ENCODE data around the gene TOP2B. TPM values are rescaled to one million over a fixed set of nuclear protein-coding genes. Genes with fewer than 3 reads are reported as not detected.

TOP2B gene
- polyA plus RNA-seq, 1 donor (not counting 4 experiments of a cell fraction or from before 2014, with no cell fraction given): 71.8 TPM

DNA sequence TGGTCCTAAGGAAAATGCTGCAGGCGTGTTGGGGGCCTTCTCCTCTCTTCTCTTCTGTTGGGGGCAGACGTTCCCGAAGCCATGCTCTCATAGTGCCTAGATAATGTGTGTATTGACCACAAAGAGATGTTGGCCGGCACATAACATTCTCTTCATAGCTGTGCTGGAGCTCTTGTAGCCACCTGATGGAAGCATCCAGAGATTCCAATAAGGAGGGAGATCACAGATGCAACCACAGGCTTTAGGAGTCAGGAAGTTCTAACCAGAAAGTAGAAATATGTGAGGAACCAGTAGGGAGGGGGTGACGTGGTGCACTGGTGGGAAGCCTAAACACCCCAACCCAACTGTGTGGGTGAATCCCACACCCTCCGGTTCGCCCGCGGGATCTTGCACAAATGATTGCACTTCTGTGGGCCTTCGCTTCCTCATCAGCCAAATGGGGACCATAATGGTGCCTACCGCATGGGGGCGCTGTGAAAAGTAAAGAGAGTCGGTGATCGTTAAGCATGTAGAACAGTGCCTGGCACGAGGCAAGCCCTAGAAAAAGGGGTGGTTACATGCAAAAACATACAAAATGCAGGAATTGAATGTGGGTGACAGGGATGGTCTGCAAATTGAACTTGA, 87.8 kb downstream of the TOP2B start:
- Histone ChIP-seq H3K36me3 (ENCODE audit: control insufficient read depth in 2 of 2, extremely low read depth in 1 of 2, insufficient read depth in 2 of 2, low read length in 2 of 2) (no peaks in the 10 kb centered on the region), H3K4me2 (ENCODE audit: control insufficient read depth, extremely low read depth, insufficient read depth, low read depth, low read length) (no peak overlapping the region)

DNA sequence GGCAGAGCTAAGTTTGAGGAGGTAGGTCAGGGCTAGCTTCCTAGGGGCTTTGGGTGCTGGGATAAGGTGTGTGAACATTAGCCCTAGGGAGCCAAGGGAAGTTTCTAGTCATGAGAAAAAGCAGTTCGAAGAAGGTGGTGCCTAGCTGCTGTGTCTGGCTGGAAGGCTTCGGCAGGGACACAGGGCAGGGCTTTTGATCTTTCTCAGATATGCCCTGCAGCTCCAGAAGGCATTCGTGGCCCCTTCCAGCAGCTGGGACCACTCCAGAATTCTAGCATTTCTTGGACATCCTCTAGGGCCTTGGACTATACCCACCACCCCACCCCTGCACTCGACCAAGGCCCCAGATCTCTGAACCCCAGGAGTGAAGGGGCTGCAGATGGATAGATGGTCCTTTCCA, 88.6 kb downstream of the TOP2B start:
- Histone ChIP-seq H3K9ac (ENCODE audit: control insufficient read depth, extremely low read depth, insufficient read depth, low read length) (no peak overlapping the region), H4K20me1 (ENCODE audit: control insufficient read depth, extremely low read depth, insufficient read depth, low read length) (no peaks in the 10 kb centered on the region), H3K27me3 (ENCODE audit: control insufficient read depth, extremely low read depth, insufficient read depth, low read length) (no peaks in the 10 kb centered on the region), H3K79me2 (ENCODE audit: control insufficient read depth, insufficient read depth, low read length) (no peaks in the 10 kb centered on the region), H3K27ac (ENCODE audit: control insufficient read depth, insufficient read depth, low read length) (no peak overlapping the region), H3K4me1 (ENCODE audit: control insufficient read depth, extremely low read depth, insufficient read depth, low read length) (no peaks in the 10 kb centered on the region), H3K4me3 (ENCODE audit: control insufficient read depth in 2 of 3, extremely low read depth in 1 of 3, insufficient read depth in 2 of 3, low read depth in 1 of 3, low read length in 3 of 3) (no peak overlapping the region), H3K9me3 (ENCODE audit: control insufficient read depth, low read depth, low read length) (no peaks in the 10 kb centered on the region), H3K9me1 (ENCODE audit: control insufficient read depth, extremely low read depth, insufficient read depth, low read length) (no peaks in the 10 kb centered on the region), H2AFZ (ENCODE audit: control insufficient read depth, low read length) (no peak overlapping the region), H3K36me3 (ENCODE audit: control insufficient read depth in 2 of 2, extremely low read depth in 1 of 2, insufficient read depth in 2 of 2, low read length in 2 of 2) (no peaks in the 10 kb centered on the region), H3K4me2 (ENCODE audit: control insufficient read depth, extremely low read depth, insufficient read depth, low read depth, low read length) (no peak overlapping the region)
- no peak for DNase-seq (ENCODE audit: low read depth, low spot score)
- no peak for TF ChIP-seq EZH2 (IDR thresholded peaks at IDR 0.05; ENCODE audit: low read length)
- TF ChIP-seq, protein P1, sequence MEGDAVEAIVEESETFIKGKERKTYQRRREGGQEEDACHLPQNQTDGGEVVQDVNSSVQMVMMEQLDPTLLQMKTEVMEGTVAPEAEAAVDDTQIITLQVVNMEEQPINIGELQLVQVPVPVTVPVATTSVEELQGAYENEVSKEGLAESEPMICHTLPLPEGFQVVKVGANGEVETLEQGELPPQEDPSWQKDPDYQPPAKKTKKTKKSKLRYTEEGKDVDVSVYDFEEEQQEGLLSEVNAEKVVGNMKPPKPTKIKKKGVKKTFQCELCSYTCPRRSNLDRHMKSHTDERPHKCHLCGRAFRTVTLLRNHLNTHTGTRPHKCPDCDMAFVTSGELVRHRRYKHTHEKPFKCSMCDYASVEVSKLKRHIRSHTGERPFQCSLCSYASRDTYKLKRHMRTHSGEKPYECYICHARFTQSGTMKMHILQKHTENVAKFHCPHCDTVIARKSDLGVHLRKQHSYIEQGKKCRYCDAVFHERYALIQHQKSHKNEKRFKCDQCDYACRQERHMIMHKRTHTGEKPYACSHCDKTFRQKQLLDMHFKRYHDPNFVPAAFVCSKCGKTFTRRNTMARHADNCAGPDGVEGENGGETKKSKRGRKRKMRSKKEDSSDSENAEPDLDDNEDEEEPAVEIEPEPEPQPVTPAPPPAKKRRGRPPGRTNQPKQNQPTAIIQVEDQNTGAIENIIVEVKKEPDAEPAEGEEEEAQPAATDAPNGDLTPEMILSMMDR (optimal IDR thresholded peaks at IDR 0.05 in 1 of 3, IDR thresholded peaks at IDR 0.05 in 1 of 3, conservative IDR thresholded peaks at IDR 0.05 in 1 of 3; ENCODE audit: extremely low read depth in 1 of 3, insufficient read depth in 2 of 3, low read length in 3 of 3): no peak
- dilution Hi-C loops (cut with MboI; ENCODE audit: extremely low pct_ligation_motif_present, low sequenced_read_pairs): no loop called here
- no peak for FAIRE-seq

More for the DNA sequence above, 87.8 kb downstream of the TOP2B start:
- Histone ChIP-seq H3K27me3 (ENCODE audit: control insufficient read depth, extremely low read depth, insufficient read depth, low read length) (no peaks in the 10 kb centered on the region), H3K9me1 (ENCODE audit: control insufficient read depth, extremely low read depth, insufficient read depth, low read length) (no peaks in the 10 kb centered on the region), H3K4me3 (ENCODE audit: control insufficient read depth in 2 of 3, extremely low read depth in 1 of 3, insufficient read depth in 2 of 3, low read depth in 1 of 3, low read length in 3 of 3) (no peak overlapping the region), H4K20me1 (ENCODE audit: control insufficient read depth, extremely low read depth, insufficient read depth, low read length) (no peaks in the 10 kb centered on the region), H3K27ac (ENCODE audit: control insufficient read depth, insufficient read depth, low read length) (no peak overlapping the region), H3K79me2 (ENCODE audit: control insufficient read depth, insufficient read depth, low read length) (no peaks in the 10 kb centered on the region), H2AFZ (ENCODE audit: control insufficient read depth, low read length) (no peak overlapping the region), H3K9me3 (ENCODE audit: control insufficient read depth, low read depth, low read length) (no peaks in the 10 kb centered on the region), H3K4me1 (ENCODE audit: control insufficient read depth, extremely low read depth, insufficient read depth, low read length) (no peaks in the 10 kb centered on the region), H3K9ac (ENCODE audit: control insufficient read depth, extremely low read depth, insufficient read depth, low read length) (no peak overlapping the region)
- FAIRE-seq: no peak
- no peak for DNase-seq (ENCODE audit: low read depth, low spot score)
- dilution Hi-C loops (cut with MboI; ENCODE audit: extremely low pct_ligation_motif_present, low sequenced_read_pairs): no loop called here
- TF ChIP-seq EZH2 (IDR thresholded peaks at IDR 0.05; ENCODE audit: low read length): no peak

DNA sequence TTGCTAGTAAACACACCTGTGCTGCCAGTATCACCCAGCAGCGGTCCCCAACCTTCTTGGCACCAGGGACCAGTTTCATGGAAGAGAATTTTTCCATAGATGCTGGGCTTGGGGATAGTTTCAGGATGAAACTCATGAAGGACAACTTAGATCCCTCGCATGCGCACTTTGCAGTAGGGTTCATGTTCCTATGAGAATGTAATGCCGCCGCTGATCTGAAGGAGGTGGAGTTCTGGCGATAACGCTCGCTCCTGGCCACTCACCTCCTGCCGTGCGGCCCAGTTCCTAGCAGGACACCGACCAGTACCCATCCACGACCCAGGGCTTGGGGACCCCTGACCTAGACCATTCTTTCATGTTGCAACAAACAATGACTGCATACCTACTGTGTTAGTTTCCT, 89.7 kb downstream of the TOP2B start:
- H3K4me2 ChIP-seq (ENCODE audit: control insufficient read depth, extremely low read depth, insufficient read depth, low read depth, low read length): no peak overlapping the region
- no peaks in the 10 kb centered on the region for H3K27me3 ChIP-seq (ENCODE audit: control insufficient read depth, extremely low read depth, insufficient read depth, low read length)
- H2AFZ ChIP-seq (ENCODE audit: control insufficient read depth, low read length): no peak overlapping the region
- TF ChIP-seq, protein P1 (optimal IDR thresholded peaks at IDR 0.05 in 1 of 3, IDR thresholded peaks at IDR 0.05 in 1 of 3, conservative IDR thresholded peaks at IDR 0.05 in 1 of 3; ENCODE audit: extremely low read depth in 1 of 3, insufficient read depth in 2 of 3, low read length in 3 of 3): no peak
- TF ChIP-seq EZH2 (IDR thresholded peaks at IDR 0.05; ENCODE audit: low read length): no peak
- H3K27ac ChIP-seq (ENCODE audit: control insufficient read depth, insufficient read depth, low read length): no peak overlapping the region
- H3K9me1 ChIP-seq (ENCODE audit: control insufficient read depth, extremely low read depth, insufficient read depth, low read length): no peaks in the 10 kb centered on the region
- dilution Hi-C loops (cut with MboI; ENCODE audit: extremely low pct_ligation_motif_present, low sequenced_read_pairs): no loop called here
- DNase-seq (ENCODE audit: low read depth, low spot score) (no peak), FAIRE-seq (no peak)
- no peaks in the 10 kb centered on the region for H3K36me3 ChIP-seq (ENCODE audit: control insufficient read depth in 2 of 2, extremely low read depth in 1 of 2, insufficient read depth in 2 of 2, low read length in 2 of 2)
- H3K9ac ChIP-seq (ENCODE audit: control insufficient read depth, extremely low read depth, insufficient read depth, low read length): no peak overlapping the region
- no peaks in the 10 kb centered on the region for H3K79me2 ChIP-seq (ENCODE audit: control insufficient read depth, insufficient read depth, low read length)
- no peaks in the 10 kb centered on the region for H4K20me1 ChIP-seq (ENCODE audit: control insufficient read depth, extremely low read depth, insufficient read depth, low read length)
- H3K9me3 ChIP-seq (ENCODE audit: control insufficient read depth, low read depth, low read length): no peaks in the 10 kb centered on the region
- no peak overlapping the region for H3K4me3 ChIP-seq (ENCODE audit: control insufficient read depth in 2 of 3, extremely low read depth in 1 of 3, insufficient read depth in 2 of 3, low read depth in 1 of 3, low read length in 3 of 3)
- H3K4me1 ChIP-seq (ENCODE audit: control insufficient read depth, extremely low read depth, insufficient read depth, low read length): no peaks in the 10 kb centered on the region
